ENCODE data around the gene WDR88. TPM values are rescaled to one million over a fixed set of nuclear protein-coding genes. Genes with fewer than 3 reads are reported as not detected.

Gene WDR88
- total RNA-seq, 1 donor from 2014 or later = not detected

- peaks cover 0 to 4% of the 10 kb centered on the region in 2 donors for H3K36me3 ChIP-seq
- peak within 1 kb of the TSS; percentile 62 to 63 for H3K4me3 ChIP-seq
- H3K9me3 ChIP-seq = no peaks in the 10 kb centered on the region
- peaks cover 15% of the 10 kb centered on the region for H3K4me1 ChIP-seq
- no peaks in the 10 kb centered on the region for H3K27me3 ChIP-seq
- peak within 1 kb of the TSS; percentile 75 for H3K27ac ChIP-seq
- TF ChIP-seq, protein P1, sequence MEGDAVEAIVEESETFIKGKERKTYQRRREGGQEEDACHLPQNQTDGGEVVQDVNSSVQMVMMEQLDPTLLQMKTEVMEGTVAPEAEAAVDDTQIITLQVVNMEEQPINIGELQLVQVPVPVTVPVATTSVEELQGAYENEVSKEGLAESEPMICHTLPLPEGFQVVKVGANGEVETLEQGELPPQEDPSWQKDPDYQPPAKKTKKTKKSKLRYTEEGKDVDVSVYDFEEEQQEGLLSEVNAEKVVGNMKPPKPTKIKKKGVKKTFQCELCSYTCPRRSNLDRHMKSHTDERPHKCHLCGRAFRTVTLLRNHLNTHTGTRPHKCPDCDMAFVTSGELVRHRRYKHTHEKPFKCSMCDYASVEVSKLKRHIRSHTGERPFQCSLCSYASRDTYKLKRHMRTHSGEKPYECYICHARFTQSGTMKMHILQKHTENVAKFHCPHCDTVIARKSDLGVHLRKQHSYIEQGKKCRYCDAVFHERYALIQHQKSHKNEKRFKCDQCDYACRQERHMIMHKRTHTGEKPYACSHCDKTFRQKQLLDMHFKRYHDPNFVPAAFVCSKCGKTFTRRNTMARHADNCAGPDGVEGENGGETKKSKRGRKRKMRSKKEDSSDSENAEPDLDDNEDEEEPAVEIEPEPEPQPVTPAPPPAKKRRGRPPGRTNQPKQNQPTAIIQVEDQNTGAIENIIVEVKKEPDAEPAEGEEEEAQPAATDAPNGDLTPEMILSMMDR (IDR thresholded peaks at IDR 0.05) = no peak
- no peak for TF ChIP-seq POLR2A (IDR thresholded peaks at IDR 0.05)
- no peak for TF ChIP-seq POLR2AphosphoS5 (IDR thresholded peaks at IDR 0.05; ENCODE audit: insufficient read depth in 1 of 2, low read depth in 1 of 2)
- DNase-seq (ENCODE audit: extremely low spot score in 2 of 2) = no peak
- intact Hi-C loops (cut with DNase I) = loop anchor here (10.0 kb wide), 1 partner anchor 59 kb away; the partner anchor contains the start of gene WDR88
Measured at GRCh38 chr19:33193865-33194362, 62.0 kb downstream of the WDR88 start, which contains the start of gene LRP3. TSS of gene LRP3 (plus strand) at chr19:33194330. CDS start at chr19:33194786, 456 bp downstream.

DNA sequence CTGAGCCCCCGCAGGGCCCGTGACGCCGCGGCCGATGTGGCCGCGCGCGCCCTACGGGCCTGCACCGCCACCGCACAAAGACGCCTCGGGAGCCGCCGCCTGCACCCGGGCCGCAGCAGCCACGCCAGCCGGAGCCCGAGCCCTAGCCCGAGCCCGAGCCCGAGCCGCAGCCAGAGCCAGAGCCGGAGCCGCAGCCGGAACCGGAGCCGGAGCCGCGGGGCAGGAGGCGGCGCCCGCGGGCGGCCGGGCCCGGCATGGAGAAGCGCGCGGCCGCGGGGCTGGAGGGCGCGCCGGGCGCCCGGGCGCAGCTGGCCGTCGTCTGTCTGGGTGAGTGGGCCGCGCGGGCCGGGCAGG, 62.6 kb downstream of the WDR88 start:
- peak overlapping the region; percentile 75 for H3K27ac ChIP-seq
- no peak for TF ChIP-seq POLR2AphosphoS5 (IDR thresholded peaks at IDR 0.05; ENCODE audit: insufficient read depth in 1 of 2, low read depth in 1 of 2)
- TF ChIP-seq, protein P1 (IDR thresholded peaks at IDR 0.05) = no peak
- TF ChIP-seq POLR2A (IDR thresholded peaks at IDR 0.05) = no peak
- intact Hi-C loops (cut with DNase I) = loop anchor here (10.0 kb wide), 1 partner anchor 60 kb away; the partner anchor contains the start of gene WDR88

DNA sequence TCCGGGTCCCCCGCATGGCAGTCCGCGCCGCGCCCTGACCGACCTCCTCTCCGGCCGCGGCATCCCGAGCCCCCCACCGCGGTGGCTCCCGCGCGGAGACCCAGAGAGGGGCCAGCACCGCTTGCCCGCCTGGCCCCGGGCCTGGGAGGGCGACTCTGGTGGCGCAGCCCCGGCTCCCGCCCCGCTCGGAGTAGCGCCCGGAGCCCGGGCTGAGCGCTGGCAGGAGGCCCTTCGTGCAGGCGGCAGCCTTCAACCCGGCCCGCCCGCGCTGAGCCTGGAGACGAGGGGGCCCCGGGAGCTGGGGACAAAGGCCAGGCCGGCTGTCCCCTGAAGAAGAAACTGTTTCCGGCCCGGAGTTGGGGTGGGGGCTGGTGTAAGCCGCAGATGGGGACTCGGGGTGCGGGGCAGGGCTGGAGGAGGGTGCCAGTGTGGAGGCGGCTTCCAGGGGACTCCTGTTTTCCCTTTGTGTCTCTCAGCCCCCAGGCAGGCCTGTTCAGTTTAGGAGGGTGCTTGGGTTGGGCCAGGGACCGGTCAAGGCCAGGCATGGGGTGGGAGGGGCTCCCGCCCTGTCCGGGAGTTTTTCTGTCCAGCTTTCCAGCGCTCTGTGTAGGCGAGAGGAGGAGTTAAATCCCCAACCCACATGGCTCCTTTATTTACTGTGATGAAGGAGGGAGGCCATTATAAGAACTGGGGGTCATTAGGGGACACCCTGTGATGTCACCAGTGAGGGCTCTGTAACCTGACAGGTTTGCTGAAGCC, 63.2 kb downstream of the WDR88 start:
- no peaks in the 10 kb centered on the region for H3K9me3 ChIP-seq
- H3K4me3 ChIP-seq = peak overlapping the region; percentile 62 to 63
- H3K27me3 ChIP-seq = no peaks in the 10 kb centered on the region
- no peak for DNase-seq (ENCODE audit: extremely low spot score in 2 of 2)
- intact Hi-C loops (cut with DNase I) = loop anchor here (10.0 kb wide), 1 partner anchor 60 kb away; the partner anchor contains the start of gene WDR88
- H3K4me1 ChIP-seq = peaks cover 15% of the 10 kb centered on the region
- H3K27ac ChIP-seq = peak overlapping the region; percentile 75
- no peak for TF ChIP-seq POLR2AphosphoS5 (IDR thresholded peaks at IDR 0.05; ENCODE audit: insufficient read depth in 1 of 2, low read depth in 1 of 2)
- TF ChIP-seq, protein P1 (IDR thresholded peaks at IDR 0.05) = no peak
- TF ChIP-seq POLR2A (IDR thresholded peaks at IDR 0.05) = no peak
- peaks cover 0 to 4% of the 10 kb centered on the region in 2 donors for H3K36me3 ChIP-seq

More for the DNA sequence above, 62.6 kb downstream of the WDR88 start:
- peak overlapping the region; percentile 62 to 63 for H3K4me3 ChIP-seq
- H3K4me1 ChIP-seq = peaks cover 15% of the 10 kb centered on the region
- H3K9me3 ChIP-seq = no peaks in the 10 kb centered on the region
- DNase-seq (ENCODE audit: extremely low spot score in 2 of 2) = no peak
- H3K36me3 ChIP-seq = peaks cover 0 to 4% of the 10 kb centered on the region in 2 donors
- H3K27me3 ChIP-seq = no peaks in the 10 kb centered on the region

DNA sequence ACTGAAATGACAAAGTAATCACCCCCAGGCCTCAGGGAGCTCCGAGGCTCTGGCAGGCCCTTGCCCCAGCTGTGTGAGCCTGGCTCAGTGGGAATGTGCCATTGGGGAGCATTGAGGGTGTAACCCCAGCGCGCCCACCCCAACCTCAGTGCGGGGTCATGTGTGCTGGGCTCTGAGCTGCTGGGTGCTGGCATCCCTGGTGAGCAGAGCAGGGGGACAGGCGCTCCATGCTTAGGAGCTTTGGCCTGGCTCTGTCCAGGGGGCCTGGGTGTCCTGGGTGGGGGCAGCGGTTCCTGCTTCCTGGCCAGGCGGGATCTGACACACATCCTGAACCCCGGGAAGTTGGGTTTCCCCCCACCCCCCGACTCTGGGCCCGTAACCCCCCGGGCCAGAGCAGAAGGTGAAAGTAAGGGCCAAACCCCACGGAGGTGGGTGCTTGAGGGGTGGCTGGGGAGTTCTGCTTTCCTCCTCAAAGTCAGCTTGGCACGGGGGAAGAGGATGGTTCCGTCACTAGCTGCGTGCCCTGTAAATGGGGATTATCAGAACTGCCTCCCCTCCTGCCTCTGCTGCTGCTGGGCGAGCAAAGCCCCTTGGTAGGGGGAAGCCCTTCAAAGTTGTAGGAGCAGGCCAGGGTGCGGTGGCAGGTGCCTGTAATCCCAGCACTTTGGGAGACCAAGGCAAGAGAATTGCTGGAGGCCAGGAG, 63.9 kb downstream of the WDR88 start:
- Histone ChIP-seq H3K9me3 (no peaks in the 10 kb centered on the region), H3K4me1 (peaks cover 15% of the 10 kb centered on the region), H3K27me3 (no peaks in the 10 kb centered on the region), H3K36me3 (peaks cover 0 to 4% of the 10 kb centered on the region in 2 donors), H3K27ac (peak overlapping the region; percentile 75), H3K4me3 (peak overlapping the region; percentile 62 to 63)
- TF ChIP-seq, protein P1 (IDR thresholded peaks at IDR 0.05) = no peak
- TF ChIP-seq POLR2AphosphoS5 (IDR thresholded peaks at IDR 0.05; ENCODE audit: insufficient read depth in 1 of 2, low read depth in 1 of 2) (no peak), POLR2A (IDR thresholded peaks at IDR 0.05) (no peak)
- DNase-seq (ENCODE audit: extremely low spot score in 2 of 2) = no peak
- intact Hi-C loops (cut with DNase I) = loop anchor here (10.0 kb wide), 1 partner anchor 61 kb away; the partner anchor contains the start of gene WDR88

All from vagina (tissue), 2 donors.